Glutamatergic neuron (in vitro differentiated cells): ENCODE data around the gene AFF3. TPM values are rescaled to one million over a fixed set of nuclear protein-coding genes. Genes with fewer than 3 reads are reported as not detected.

Source experiments
- DNase-seq: peaks from one replicate; pipeline ENCODE4 v3.0.0; 2022
- H3K27ac Mint-ChIP-seq: one replicate; pipeline ENCODE4 v1.8.0; 2020; ENCODE audit warnings: mild to moderate bottlenecking, mixed read lengths, inconsistent platforms; ENCODE audit not compliant: unreplicated experiment
- H3K27me3 Mint-ChIP-seq: one replicate; pipeline ENCODE4 v1.8.0; 2020; ENCODE audit warnings: mild to moderate bottlenecking, moderate library complexity, mixed read lengths, inconsistent platforms; ENCODE audit not compliant: unreplicated experiment
- H3K36me3 Mint-ChIP-seq: one replicate; pipeline ENCODE4 v1.8.0; 2020; ENCODE audit warnings: mild to moderate bottlenecking, mixed read lengths, inconsistent platforms; ENCODE audit not compliant: unreplicated experiment
- H3K4me1 Mint-ChIP-seq: one replicate; pipeline ENCODE4 v1.8.0; 2020; ENCODE audit warnings: mild to moderate bottlenecking, low read depth, mixed read lengths, inconsistent platforms; ENCODE audit not compliant: unreplicated experiment
- H3K4me3 Mint-ChIP-seq: one replicate; pipeline ENCODE4 v1.8.0; 2020; ENCODE audit warnings: mild to moderate bottlenecking, mixed read lengths, inconsistent platforms; ENCODE audit not compliant: unreplicated experiment
- H3K9me3 Mint-ChIP-seq: one replicate; pipeline ENCODE4 v1.8.0; 2020; ENCODE audit warnings: mild to moderate bottlenecking, moderate library complexity, mixed read lengths, inconsistent platforms; ENCODE audit not compliant: unreplicated experiment
- total RNA-seq: library from RNA; stranded (reverse); fragmentation: NEBNext Ultra II Directional; extraction: Animal tissue kit (Norgen Biotek cat#: 25700); gene quantifications from one replicate; pipeline ENCODE4 v1.2.1, GENCODE V29; 2021; ENCODE audit not compliant: unreplicated experiment
- TF ChIP-seq, protein P1 (sequence below): fragments of 200-600 bp; sonication (generic); IDR thresholded peaks from one replicate; pipeline ENCODE4 v1.5.0; 2021; ENCODE audit not compliant: partially characterized antibody, unreplicated experiment

The AFF3 gene
- total RNA-seq, 1 donor from 2014 or later: 125 TPM

DNA sequence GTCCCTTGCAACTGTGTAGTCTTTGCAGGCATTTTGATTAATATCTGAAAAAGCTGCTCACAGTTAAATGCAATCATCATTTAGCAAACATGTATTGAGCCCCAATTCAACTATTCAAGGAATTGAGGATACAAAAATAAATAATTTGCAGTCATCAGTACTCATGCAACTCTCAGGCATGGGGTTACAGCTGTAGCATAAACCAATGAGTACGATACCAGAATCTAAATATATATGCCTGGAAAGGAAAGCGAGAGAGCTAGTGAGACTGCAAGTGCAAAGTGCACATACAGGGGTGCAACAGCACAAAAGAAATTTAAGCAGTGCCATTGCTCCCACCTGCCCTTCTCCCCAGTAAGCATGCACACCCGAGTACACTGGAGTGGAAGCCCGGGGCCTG lies 216.4 kb downstream of the AFF3 start:
- Mint-ChIP-seq H3K27me3 (peaks cover 4% of the 10 kb centered on the region), H3K4me3 (no peak overlapping the region), H3K4me1 (peaks cover 13% of the 10 kb centered on the region), H3K9me3 (no peaks in the 10 kb centered on the region), H3K27ac (no peak overlapping the region), H3K36me3 (peaks cover 4% of the 10 kb centered on the region)
- DNase-seq: no peak
- TF ChIP-seq, protein P1, sequence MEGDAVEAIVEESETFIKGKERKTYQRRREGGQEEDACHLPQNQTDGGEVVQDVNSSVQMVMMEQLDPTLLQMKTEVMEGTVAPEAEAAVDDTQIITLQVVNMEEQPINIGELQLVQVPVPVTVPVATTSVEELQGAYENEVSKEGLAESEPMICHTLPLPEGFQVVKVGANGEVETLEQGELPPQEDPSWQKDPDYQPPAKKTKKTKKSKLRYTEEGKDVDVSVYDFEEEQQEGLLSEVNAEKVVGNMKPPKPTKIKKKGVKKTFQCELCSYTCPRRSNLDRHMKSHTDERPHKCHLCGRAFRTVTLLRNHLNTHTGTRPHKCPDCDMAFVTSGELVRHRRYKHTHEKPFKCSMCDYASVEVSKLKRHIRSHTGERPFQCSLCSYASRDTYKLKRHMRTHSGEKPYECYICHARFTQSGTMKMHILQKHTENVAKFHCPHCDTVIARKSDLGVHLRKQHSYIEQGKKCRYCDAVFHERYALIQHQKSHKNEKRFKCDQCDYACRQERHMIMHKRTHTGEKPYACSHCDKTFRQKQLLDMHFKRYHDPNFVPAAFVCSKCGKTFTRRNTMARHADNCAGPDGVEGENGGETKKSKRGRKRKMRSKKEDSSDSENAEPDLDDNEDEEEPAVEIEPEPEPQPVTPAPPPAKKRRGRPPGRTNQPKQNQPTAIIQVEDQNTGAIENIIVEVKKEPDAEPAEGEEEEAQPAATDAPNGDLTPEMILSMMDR: no peak

DNA sequence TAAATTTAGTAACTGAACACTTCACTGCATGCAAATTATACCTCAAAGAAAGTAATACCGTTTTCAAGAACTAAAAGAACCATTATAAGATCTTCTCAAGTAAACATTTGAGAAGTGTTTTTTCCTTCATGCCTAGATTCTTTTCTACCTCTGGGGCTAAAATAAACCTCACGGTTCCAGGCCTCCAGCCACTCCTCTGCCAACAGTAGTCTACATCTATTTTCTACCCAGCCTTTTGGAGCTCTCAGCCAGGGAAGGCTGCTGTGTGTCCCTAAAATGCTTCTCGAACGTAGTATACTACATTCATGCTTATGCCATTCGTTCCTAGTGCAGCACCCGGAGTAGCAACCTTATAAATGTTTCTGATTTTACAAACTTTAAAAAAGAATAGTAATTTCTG lies 219.7 kb downstream of the AFF3 start:
- Mint-ChIP-seq H3K4me1 (no peaks in the 10 kb centered on the region), H3K27ac (no peak overlapping the region), H3K9me3 (no peaks in the 10 kb centered on the region), H3K4me3 (no peak overlapping the region), H3K27me3 (peaks cover 4% of the 10 kb centered on the region), H3K36me3 (peaks cover 3% of the 10 kb centered on the region)
- TF ChIP-seq, protein P1: no peak
- DNase-seq: no peak

DNA sequence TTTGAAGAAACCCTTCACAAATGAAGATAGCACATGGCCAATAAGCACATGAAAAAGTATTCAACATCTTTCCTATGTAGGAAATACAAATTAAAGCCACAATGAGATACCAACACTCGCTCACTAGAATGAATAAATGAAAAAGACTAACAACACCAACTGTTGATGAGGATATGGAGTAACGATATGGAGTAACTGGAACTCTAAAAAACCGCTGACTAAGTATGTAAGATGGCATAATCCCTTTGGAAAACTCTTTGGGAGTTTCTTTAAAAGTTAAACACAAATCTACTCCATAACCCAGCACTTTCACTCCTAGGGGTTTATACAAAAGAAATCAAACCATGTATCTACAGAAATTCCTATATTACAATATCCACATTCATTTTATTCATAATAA lies 220.5 kb downstream of the AFF3 start:
- Mint-ChIP-seq H3K36me3 (peaks cover 3% of the 10 kb centered on the region), H3K9me3 (no peaks in the 10 kb centered on the region), H3K4me1 (no peaks in the 10 kb centered on the region), H3K27ac (no peak overlapping the region), H3K4me3 (no peak overlapping the region), H3K27me3 (peaks cover 2% of the 10 kb centered on the region)
- TF ChIP-seq, protein P1: no peak
- DNase-seq: no peak

DNA sequence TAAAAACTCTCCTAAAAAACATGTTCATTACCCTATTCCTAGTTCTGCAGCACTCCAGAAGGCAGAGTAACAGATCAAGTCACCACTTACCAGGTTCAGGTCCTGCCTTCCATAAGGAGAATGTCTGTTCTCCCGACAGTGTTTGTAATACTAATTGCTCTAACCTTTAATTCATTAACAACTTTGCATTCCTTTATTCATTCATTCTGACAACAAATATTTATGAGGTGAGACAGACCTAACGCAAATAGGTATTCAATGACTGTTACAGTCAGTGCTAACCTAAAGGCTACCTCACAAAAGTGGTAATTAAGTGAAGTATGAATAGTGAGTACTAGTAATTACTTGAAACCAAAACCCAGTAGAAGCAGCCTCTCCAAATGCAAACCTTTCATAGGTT lies 224.0 kb downstream of the AFF3 start:
- peaks cover 2% of the 10 kb centered on the region for H3K27me3 Mint-ChIP-seq
- TF ChIP-seq, protein P1: no peak
- H3K4me1 Mint-ChIP-seq: no peaks in the 10 kb centered on the region
- H3K9me3 Mint-ChIP-seq: peaks cover 2% of the 10 kb centered on the region
- peaks cover 3% of the 10 kb centered on the region for H3K36me3 Mint-ChIP-seq
- H3K27ac Mint-ChIP-seq: no peak overlapping the region
- DNase-seq: no peak
- H3K4me3 Mint-ChIP-seq: no peak overlapping the region

DNA sequence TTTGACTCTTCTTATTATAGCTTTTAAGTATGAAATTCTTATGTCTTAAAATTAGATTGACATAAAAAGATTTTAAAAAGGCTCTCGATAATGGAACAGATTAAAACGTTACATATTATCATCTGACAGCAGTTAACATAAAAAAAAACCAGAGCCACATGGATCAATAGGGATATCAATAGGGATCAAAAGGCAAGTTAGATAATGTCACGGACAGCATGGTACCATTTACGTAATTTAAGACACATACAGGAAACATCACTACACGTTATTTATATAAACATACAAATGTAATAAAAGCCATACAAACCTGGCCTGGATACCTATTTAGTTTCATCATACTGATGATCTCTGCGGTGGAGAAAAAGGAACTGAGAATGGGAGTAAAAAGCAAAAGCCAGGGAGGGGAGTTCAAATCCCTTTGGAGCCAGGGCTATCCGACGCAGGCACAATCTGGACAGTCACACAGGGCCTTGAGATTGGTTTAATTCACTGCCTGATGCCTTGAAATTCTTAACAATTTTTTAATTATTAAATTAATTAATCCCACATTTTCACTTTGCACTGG lies 227.2 kb downstream of the AFF3 start:
- no peak overlapping the region for H3K27ac Mint-ChIP-seq
- TF ChIP-seq, protein P1: no peak
- DNase-seq: no peak
- no peak overlapping the region for H3K4me3 Mint-ChIP-seq
- H3K27me3 Mint-ChIP-seq: no peaks in the 10 kb centered on the region
- no peaks in the 10 kb centered on the region for H3K36me3 Mint-ChIP-seq
- H3K9me3 Mint-ChIP-seq: peaks cover 2% of the 10 kb centered on the region
- no peaks in the 10 kb centered on the region for H3K4me1 Mint-ChIP-seq
